Motor neuron (in vitro differentiated cells): ENCODE measurements around the gene ZNF728. TPM values are rescaled to one million over a fixed set of nuclear protein-coding genes. Genes with fewer than 3 reads are reported as not detected.
"Not testable (repeated sequence)": the region's sequence is repeated elsewhere in the genome, so short reads cannot be mapped to it uniquely, and the experiment has no call there.

ENCODE experiments used
- ATAC-seq, 8 experiments: fragments of 200-7000 bp; cut with Tn5 transposase; replicated peaks in 6 of 8; 2 replicates each; pipeline ENCODE4 v1.8.0; 2021; ENCODE audit warnings: mild to moderate bottlenecking in 8 of 8, moderate library complexity in 8 of 8
- H3K27ac ChIP-seq, 2 donors: fragments of 250-450 bp; sonication (Bioruptor Pico); 2 replicates each; pipeline ENCODE4 v1.9.0; 2021; ENCODE audit warnings: antibody characterized with exemption in 2 of 2, mild to moderate bottlenecking in 2 of 2, moderate library complexity in 1 of 2
- H3K4me1 ChIP-seq, 2 donors: fragments of 250-450 bp; sonication (Bioruptor Pico); replicated peaks in 1 of 2; 2 replicates each; pipeline ENCODE4 v1.6.1; 2021; ENCODE audit warnings: antibody characterized with exemption in 2 of 2, mild to moderate bottlenecking in 2 of 2, moderate library complexity in 1 of 2
- H3K4me3 ChIP-seq, 5 donors: fragments of 250-450 bp; sonication (Bioruptor Pico); 2 replicates each; pipeline ENCODE4 v1.9.0; 2021; ENCODE audit warnings: antibody characterized with exemption in 5 of 5, mild to moderate bottlenecking in 5 of 5, moderate library complexity in 4 of 5
- WGBS, 10 experiments: fragments of 450-650 bp; shearing (Covaris generic); methylation state at CpG; one replicate each; pipeline ENCODE4 v1.0.0; 2022; 5-methylcytosine and 5-hydroxymethylcytosine counted together
- in situ Hi-C, 9 experiments: fragments of 400-800 bp; cut with MboI; loops; one replicate each; pipeline ENCODE4 v1.15.0; 2021; ENCODE audit warnings: low sequenced_read_pairs in 9 of 9, low pct_unique_long_range_greater_than_20kb in 2 of 9; ENCODE audit not compliant: unreplicated experiment in 9 of 9
- total RNA-seq, 8 experiments: library from RNA; unstranded; fragments of 300-600 nt; gene quantifications; 2 replicates each; pipeline versions ENCODE4 v1.2.3 to v1.2.4, GENCODE V29; 2022

The ZNF728 gene
- under 1 TPM in 1 of 8 experiments, not detected in 7; 0.25 TPM for total RNA-seq

DNA sequence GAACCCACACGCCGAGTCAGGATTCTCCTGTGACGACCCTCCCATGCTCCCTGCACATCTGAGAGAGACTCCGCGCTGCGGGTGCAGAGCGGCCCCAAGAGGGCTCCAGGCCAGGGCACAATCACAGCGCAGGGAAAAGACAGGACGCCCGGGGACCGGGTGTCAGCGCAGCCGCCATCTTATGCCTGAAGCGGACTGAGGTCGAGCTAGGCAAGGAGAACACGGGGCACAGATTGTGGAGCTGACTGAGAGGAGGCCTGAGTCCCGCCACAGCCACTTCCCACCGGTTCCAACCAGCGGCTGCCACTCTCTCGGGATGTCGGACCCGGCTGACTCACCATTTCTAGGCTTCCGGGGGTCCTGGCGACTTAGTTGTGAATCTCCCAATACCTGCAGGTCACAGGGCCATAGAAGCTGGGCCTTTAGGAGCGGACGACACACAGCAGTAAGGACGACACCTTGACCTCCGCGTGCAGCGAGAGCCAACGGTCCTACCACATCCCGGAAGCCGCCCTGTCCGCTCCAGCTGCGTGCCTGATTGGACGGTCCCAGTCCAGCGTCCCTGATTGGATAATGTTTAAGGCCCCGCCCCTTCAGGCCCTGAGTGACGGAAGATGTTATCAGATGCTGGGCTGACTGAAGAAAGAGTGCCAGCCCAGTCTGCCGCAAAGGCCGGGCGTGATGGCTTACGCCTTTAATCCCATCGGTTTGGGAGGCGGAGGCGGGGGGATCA lies at the start of gene ZNF728:
ZNF728 (minus strand) TSS at position 487 of the 733 bp plus-strand sequence; CDS start at position 341, 146 bp downstream.
- 0 to 92% (median 72%) methylated on average over 1 to 26 of the region's 46 CpGs; no CpG with 5 or more reads in 3 of the 10 experiments for WGBS, 10 experiments
- Histone ChIP-seq H3K4me3 (peak within 1 kb of the TSS in 1 of 5 donors; percentile 12), H3K4me1 (no peaks in the 10 kb centered on the region), H3K27ac (no peak within 1 kb of the TSS)
- in situ Hi-C loops, result no loop called here
- ATAC-seq, result peak in 1 of 8 experiments; percentile 32

DNA sequence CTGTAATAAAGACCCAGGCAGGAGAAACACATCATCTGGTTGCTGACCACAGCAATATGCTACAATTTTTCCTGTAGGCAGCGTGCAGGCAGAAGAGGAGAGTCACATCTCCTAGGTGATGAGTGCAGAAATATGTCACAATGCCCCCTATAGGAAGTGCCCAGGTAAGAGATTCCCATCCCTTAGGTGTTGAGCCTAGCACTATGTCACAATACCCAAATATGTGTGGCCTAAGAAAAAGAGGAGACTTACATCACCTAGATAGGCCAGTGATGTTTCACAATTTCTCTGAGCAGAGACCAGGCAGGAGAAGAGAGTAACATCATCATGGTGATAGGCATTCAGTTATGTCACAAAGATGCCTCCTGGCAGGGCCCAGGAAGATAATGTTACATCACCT lies 49.4 kb upstream of the ZNF728 start:
- no peak for ATAC-seq
- in situ Hi-C loops, result no loop called here
- WGBS, 10 experiments, result 0 to 40% (median 33%) methylated on average over 1 of the region's 1 CpG; no CpG with 5 or more reads in 5 of the 10 experiments
- Histone ChIP-seq H3K27ac (no peak overlapping the region), H3K4me1 (no peaks in the 10 kb centered on the region), H3K4me3 (no peak overlapping the region)

DNA sequence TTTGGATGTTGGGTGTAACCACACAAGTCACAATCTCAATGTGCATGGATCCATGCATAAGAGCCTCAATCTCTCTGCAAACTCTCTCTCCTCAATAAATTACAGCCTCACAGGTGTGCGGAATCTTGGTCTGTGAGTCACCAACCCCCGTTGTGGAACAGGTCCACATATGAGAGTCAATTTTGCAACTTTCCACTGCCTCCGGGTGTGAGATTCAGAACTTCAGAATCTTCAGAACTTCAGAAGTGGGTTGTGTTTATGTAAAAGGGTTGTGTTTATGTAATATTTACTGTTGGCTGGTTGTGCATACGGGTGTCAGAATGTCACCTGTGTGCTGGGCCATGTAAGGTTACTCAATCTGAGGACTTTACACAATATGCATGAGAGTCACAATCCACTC lies 46.3 kb upstream of the ZNF728 start:
- Histone ChIP-seq H3K4me1 (no peaks in the 10 kb centered on the region), H3K27ac (no peak overlapping the region), H3K4me3 (no peak overlapping the region)
- ATAC-seq, result no peak
- in situ Hi-C loops, result no loop called here
- WGBS, 10 experiments, result 0 to 43% (median 23%) methylated on average over 1 to 4 of the region's 4 CpGs; no CpG with 5 or more reads in 6 of the 10 experiments

DNA sequence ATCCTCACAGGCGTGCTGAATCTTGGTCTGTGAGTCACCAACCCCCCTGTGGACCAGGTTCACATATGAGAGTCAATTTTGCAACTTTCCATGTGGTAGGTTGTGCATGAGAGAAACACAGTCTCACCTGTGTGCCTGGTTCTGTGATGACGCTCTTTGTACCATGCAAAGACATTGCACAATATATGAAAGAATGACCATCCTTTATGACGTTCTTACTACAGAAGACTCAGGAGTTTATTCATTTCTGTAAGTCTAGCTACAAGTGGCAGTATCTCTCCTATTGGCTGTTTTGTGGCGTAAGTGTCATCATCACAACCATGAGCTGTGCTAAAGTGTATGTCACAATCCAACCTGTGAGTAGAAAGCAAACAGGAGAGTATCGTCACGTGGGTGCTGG lies 43.8 kb upstream of the ZNF728 start:
- ATAC-seq, result no peak
- Histone ChIP-seq H3K27ac (no peak overlapping the region), H3K4me1 (no peaks in the 10 kb centered on the region), H3K4me3 (no peak overlapping the region)
- WGBS, 10 experiments, result 0 to 64% (median 10%) methylated on average over 2 to 6 of the region's 6 CpGs; no CpG with 5 or more reads in 3 of the 10 experiments
- in situ Hi-C loops, result no loop called here

DNA sequence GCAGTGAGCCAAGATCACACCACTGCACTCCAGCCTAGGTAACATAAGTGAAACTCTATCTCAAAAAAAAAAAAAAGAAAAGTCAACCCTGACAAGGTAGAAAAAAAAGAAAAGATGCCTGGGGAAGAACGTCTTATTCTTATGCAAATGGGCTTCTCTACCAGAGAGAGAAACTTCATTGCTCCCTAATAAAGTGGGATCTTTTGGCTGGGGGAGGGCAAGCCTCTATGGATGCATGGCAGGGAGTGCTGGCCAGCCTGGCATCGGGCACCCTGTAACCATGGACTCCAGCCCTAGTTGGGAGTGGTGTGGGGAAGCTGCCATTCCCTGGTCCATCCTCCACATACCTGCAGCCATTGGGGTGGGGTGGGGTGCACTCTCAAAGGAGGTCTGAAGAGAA lies 30.7 kb upstream of the ZNF728 start:
- Histone ChIP-seq H3K27ac (no peak overlapping the region), H3K4me3 (no peak overlapping the region), H3K4me1 (no peaks in the 10 kb centered on the region)
- in situ Hi-C loops, result no loop called here
- WGBS, 10 experiments, result 0 to 45% (median 20%) methylated on average over 1 to 2 of the region's 2 CpGs; no CpG with 5 or more reads in 4 of the 10 experiments
- no peak for ATAC-seq

DNA sequence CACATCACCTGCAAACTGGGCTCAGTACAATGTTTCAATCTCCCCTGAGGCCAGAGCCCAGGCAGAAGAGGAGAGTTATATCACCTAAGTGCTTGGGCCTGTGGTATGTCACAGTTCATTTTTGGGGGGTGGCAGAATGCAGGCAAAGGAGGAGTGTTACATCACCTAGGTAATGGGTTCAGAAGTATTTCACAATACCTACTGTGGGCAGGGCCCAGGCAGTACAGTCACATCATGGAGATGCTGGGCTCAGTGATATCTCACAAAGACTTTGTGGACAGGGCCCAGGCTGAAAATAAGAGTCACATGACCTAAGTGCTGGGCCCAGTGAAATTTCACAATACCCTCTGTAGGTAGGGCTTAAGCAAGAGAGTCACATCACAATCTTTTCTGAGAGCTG lies 12.7 kb upstream of the ZNF728 start:
- ATAC-seq, result no peak
- in situ Hi-C loops, result no loop called here
- Histone ChIP-seq H3K4me1 (no peaks in the 10 kb centered on the region), H3K4me3 (no peak overlapping the region), H3K27ac (no peak overlapping the region)

DNA sequence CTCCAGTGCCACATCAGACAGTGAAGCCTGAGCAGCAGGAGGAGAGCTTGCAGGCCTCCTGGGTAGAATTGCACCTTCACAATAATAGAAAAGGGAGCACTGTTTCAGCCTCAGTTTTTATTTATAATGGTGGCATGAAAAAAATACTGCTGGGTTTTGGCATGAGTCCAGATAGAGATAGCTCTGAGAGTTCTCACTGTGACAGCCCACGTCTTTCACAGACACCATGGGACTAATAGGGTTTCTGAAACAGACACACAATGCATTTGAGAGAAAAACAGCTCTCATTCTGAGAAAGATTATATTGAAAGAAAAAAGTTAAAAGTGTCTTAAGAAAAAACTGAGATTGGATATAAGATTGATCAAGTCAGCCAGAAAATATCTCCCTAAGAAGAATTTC lies 8.0 kb downstream of the ZNF728 start:
- H3K4me3 ChIP-seq, in situ Hi-C loops, H3K27ac ChIP-seq, H3K4me1 ChIP-seq, ATAC-seq: not testable (repeated sequence)
- WGBS, 10 experiments, result 0 to 25% (median 0%) methylated on average over 1 of the region's 1 CpG; no CpG with 5 or more reads in 4 of the 10 experiments

DNA sequence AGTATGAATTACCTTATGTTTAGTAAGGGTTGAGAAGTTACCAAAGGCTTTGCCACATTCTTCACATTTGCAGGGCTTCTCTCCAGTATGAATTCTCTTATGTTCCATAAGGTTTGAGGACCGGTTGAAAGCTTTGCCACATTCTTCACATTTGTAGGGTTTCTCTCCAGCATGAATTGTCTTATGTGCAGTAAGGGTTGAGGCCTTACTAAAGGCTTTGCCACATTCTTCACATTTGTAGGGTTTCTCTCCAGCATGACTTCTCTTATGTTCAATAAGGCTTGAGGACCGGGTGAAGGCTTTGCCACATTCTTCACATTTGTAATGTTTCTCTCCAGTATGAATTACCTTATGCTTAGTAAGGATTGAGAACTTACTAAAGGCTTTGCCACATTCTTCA lies 26.7 kb downstream of the ZNF728 start:
- in situ Hi-C loops, result no loop called here
- no peaks in the 10 kb centered on the region for H3K4me1 ChIP-seq
- ATAC-seq, result no peak
- 0 to 100% (median 50%) methylated on average over 1 to 2 of the region's 2 CpGs for WGBS, 10 experiments
- H3K27ac ChIP-seq, result no peak overlapping the region
- no peak overlapping the region for H3K4me3 ChIP-seq

DNA sequence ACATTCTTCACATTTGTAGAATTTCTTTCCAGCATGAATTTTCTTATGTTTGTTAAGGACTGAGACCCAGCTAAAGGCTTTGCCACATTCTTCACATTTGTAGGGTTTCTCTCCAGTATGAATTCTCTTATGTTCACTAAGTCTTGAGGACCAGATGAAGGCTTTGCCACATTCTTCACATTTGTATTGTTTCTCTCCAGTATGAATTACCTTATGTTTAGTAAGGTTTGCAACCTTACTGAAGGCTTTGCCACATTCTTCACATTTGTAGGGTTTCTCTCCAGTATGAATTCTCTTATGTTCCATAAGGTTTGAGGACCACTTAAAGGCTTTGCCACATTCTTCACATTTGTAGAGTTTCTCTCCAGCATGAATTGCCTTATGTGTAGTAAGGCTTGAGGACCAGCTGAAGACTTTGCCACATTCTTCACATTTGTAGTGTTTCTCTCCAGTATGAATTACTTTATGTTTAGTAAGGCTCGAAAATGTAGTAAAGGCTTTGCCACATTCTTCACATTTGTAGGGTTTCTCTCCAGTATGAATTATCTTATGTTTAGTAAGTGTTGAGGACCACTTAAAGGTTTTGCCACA lies 27.3 kb downstream of the ZNF728 start:
- WGBS, 10 experiments, result 0 to 22% (median 11%) methylated on average over 1 of the region's 1 CpG; no CpG with 5 or more reads in 2 of the 10 experiments
- H3K4me1 ChIP-seq, in situ Hi-C loops, H3K27ac ChIP-seq, ATAC-seq, H3K4me3 ChIP-seq: not testable (repeated sequence)

DNA sequence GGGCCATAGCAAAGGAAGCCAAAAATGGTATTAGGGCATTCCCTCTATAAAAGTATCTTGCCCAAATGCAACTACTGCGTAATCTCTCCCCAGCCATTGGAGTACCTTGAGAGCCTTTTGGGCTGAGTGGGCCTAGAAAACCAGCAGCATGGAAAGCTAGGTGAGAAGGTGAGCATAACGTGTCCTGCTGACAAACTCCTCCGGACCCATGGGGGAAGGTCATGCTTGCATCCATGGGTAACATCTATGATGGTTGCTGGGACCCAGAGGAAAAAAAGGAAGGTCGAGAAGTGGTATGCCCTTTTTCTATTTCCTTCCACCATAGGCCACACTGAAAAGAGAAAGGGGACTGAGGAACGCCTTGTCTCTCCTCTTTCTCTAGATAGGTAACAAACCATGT lies 57.4 kb downstream of the ZNF728 start:
- ATAC-seq, result no peak
- WGBS, 10 experiments, result 0 to 100% (median 27%) methylated on average over 1 to 5 of the region's 5 CpGs; no CpG with 5 or more reads in 1 of the 10 experiments
- no peak overlapping the region for H3K4me3 ChIP-seq

DNA sequence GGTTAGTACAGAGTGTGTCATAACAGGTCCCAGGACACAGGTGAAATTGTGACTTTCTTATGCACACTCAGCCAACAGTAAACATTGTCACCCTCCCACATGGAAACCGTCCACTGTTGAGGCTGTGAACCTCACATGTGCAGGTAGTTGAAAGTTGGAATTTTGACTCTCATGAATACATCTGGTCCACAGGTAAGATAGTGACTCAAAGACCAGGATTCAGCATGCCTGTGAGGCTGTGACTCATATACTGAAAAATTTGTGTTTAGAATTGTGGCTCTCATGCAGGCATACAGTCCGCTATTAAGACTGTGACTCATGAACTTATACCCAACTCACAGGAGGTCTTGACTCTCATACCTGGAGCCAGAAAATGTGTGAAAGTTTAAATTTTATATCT lies 67.8 kb downstream of the ZNF728 start:
- no peak for ATAC-seq
- no peak overlapping the region for H3K27ac ChIP-seq
- H3K4me1 ChIP-seq, result no peaks in the 10 kb centered on the region
- in situ Hi-C loops, result no loop called here
- WGBS, 10 experiments, result 17 to 88% (median 33%) methylated on average over 1 to 2 of the region's 2 CpGs; no CpG with 5 or more reads in 3 of the 10 experiments
- no peak overlapping the region for H3K4me3 ChIP-seq

More for the DNA sequence above, 57.4 kb downstream of the ZNF728 start:
- Histone ChIP-seq H3K27ac (no peak overlapping the region), H3K4me1 (no peaks in the 10 kb centered on the region)
- in situ Hi-C loops, result no loop called here

DNA sequence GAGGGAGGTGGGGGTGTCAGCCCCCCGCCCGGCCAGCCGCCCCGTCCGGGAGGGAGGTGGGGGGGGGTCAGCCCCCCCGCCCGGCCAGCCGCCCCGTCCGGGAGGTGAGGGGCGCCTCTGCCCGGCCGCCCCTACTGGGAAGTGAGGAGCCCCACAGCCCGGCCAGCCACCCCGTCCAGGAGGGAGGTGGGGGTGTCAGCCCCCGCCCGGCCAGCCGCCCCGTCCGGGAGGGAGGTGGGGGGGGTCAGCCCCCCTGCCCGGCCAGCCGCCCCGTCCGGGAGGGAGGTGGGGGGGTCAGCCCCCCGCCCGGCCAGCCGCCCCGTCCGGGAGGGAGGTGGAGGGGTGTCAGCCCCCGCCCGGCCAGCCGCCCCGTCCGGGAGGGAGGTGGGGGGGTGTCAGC lies 75.4 kb downstream of the ZNF728 start:
- H3K27ac ChIP-seq, ATAC-seq, in situ Hi-C loops, H3K4me3 ChIP-seq, H3K4me1 ChIP-seq: not testable (repeated sequence)
- no CpG with 5 or more reads among the region's 34 CpGs for WGBS, 10 experiments

DNA sequence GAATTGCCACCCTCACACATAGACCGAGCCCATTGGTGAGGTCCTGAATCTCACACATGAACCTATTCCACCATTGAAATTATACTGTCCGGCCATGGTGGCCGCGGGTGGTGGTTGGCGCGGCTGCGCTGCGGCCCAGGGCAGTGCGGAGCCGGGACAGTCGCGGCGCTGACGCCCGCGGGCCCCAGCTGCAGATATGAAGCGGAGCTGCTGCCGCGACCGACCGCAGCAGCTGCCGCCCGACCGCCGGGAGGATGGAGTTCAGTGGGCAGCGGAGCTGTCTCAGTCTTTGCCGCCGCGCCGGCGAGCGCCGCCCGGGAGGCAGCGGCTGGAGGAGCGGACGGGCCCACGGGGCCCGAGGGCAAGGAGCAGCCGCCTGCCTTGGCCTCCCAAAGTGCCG lies 77.8 kb downstream of the ZNF728 start:
- H3K4me1 ChIP-seq, ATAC-seq, in situ Hi-C loops, H3K4me3 ChIP-seq, H3K27ac ChIP-seq: not testable (repeated sequence)
- WGBS, 10 experiments, result 50 to 100% (median 89%) methylated on average over 1 to 4 of the region's 41 CpGs; no CpG with 5 or more reads in 7 of the 10 experiments
